ENCODE data around the gene SCP2.

SCP2 gene

GRCh38 chr1:53085405-53085804 lies 158.3 kb downstream of the SCP2 start:
- no peak for DNase-seq

- no peak for DNase-seq
Observed at GRCh38 chr1:53086491-53087070, 159.5 kb downstream of the SCP2 start.

GRCh38 chr1:53087332-53088285 lies 160.5 kb downstream of the SCP2 start:
- no peak for DNase-seq

DNA sequence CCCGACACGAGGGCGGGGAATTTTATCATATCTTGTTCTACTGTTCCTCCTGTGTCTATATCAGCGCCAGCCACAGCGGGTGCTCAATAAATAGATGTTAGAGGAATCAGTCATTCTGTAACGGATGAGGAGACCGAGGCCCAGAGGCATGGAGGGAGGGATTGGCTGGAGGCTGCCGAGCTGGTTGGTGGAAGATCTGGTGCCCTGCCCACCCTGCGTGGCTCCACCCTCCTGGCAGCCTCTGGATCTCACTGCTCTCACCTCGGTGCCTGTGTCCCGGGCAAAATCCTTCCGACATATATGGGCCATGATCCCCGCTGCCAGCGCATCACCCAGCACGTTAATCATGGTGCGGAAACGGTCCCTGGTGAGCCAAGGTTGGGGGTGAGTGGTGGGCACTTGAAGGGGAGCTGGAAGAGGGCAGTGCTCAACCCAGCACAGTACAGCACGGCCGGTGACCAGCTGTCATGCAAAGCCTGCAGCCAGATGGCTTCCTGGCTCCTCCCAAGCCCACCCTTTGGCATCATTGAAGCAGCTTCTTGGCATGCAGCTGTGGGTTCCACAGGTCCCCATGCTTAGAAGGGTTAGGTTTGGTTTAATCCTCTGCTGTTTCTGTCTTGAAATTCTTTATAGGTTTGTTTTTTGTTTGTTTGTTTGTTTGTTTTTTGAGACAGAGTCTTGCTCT lies 161.7 kb downstream of the SCP2 start:
- DNase-seq = no peak

DNA sequence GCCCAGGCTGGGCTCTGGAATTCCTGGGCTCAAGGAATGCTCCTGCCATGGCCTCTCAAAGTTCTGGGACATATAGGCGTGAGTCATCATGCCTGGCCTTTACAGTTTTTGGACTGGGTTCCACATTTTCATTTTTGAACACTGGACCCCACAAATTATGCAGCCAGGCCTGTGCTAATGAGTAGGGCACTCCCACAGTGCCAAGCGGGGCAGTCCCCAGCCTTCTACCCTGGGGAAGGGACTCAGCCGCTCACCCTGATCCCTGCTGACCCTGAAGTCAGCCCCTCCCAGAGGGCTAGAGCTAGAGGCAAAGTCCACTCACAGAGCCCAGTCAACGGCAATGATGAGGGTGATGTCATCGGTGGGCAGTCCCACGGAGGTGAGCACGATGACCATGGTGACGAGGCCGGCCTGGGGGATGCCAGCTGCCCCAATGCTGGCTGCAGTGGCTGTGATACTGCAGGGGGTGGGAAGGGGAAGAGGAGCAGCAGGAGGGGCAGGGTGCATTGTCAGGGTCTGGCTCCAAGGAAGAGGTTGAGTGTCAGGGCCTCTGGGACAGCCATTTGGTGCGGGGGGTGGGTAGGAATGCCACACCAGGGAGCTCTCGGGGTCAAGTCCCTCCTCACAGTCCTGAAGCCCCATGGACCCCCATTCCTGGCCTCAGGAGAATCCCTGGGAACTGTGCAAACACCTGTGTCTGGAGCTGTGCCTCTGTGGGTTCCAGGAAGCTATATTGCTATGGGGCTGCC lies 162.6 kb downstream of the SCP2 start:
- DNase-seq = no peak

DNA sequence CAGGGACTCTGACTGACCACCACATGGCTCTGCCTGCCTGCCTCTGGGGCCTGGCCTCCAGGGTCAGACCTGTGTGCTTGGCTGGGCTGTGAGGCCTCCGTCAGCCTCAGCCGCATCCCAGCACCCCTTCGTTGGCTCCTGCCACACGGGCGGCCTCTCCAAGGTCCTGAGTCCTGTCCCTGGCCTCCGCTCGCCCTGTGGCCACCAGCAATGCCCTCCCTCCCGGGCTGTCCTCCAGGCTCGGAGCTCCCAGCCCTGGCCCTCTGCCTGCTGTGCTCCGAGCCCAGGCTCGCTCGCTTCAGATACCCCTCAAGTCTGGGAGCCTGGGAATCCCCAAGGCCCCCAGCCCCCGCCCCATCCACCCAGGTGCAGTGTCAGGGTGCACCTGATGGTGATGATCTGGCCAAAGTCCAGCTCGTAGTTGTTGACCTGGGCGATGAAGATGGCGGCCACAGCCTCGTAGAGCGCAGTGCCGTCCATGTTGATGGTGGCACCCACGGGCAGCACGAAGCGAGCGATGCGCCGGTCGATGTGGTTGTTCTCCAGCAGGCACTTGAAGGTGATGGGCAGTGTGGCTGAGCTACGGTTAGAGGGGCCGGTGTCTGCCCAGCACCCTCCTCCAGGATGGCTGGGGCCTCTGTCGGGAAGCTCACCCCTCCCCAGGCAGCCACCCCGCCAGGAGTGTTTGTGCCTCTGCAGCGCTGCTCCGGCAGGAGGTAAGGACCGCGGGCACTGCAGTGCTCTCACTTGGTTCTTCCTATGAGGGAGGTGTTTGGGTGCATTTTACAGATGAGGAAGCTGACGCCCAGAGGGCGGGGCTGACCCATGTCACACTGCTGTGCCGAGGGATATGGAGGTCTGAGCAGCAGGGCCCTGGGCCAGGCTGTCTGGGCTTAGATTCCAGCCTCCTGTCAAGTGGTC lies 163.4 kb downstream of the SCP2 start:
- DNase-seq = no peak

DNA sequence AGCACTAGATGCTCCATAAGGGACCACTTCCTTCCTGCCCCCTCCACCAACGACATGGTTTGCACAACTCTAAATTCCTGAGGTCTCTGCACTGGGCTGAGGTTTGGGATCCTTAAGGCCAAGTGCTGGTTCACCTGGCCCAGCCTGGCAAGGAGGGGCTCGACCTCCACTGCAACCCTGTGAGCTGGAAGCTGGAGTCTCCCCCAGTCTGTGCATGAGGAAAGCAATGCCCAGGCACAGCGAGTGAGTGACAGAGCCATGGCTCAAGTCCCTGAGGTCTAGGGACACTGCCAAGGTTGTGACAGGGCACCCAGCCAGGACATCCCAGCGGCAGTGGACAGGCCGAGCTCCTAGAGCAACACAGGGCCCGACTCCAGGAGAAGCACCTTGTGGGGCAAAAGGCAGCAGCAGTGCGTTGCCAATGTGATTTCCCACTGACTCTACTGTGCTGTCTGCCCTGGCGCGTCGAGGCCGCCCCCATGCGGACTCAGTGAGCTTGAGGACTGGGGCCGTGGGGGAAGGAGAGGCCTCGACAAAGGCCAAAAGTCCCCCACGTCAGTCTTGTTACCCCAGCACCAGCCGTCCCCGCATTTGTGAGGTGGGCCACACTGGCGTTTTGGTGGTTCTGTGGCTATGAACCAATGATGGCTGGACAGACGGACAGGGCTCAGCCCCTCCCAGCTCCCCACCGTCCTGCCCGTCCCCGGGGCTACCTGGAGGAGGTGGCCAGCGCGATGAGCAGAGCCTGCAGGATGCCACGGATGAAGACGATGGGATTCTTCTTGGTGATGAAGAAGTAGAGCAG lies 165.0 kb downstream of the SCP2 start:
- no peak for DNase-seq

DNA sequence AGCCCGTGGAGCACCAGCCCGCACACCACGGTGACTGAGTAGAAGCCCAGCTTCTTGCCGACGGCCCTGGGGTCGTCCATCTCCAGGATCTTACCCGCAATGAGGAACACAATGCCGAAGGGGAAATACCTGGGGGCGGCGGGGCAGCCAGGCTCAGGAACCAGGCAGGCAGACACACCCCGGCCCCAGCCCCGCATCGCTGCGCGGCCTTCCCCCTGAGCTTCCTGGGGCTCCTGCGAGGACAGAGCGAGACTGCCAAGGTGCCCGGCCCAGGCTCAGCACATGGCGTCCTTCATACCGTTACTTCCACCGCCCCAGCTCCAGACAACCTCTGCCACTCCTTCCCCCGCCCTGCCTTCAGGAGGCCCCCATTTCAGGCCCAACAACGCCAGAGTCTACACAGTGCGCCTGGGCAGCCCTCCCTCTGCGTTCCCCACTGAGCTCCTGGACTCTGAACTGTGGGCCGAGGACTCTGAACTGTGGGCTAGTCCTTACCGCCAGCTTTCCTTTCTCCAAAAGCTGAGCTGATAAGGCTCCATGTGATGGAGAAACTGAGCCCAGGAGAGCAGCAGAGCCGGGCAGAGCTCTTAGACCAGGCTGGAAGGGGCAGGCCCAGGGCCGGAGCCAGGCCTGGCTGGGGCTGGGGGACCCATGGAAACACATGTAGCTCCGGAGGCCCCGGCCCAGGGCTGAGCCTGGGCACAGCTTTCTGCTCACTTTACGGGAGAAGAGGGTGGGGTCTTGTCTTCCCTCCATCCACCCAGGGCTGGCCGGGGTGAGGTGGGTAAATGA lies 165.8 kb downstream of the SCP2 start:
- DNase-seq = no peak

DNA sequence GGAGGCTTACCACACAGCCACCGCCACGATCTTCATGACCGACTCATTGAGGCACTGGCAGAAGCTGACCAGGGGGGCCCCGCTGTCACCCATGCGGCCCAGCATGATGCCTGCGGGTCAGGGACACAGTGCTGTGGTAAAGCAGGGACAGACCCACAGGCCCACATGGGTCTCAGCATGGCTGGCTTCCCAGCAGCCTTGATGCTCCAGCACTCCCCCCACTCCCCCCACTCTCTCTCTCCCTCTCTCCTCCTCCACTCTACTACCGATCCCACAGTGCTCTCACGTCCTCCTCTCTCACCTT lies 166.3 kb downstream of the SCP2 start:
- DNase-seq = no peak

- no peak for DNase-seq
Observed at GRCh38 chr1:53093778-53094532, 166.9 kb downstream of the SCP2 start.

- no peak for DNase-seq
Observed at GRCh38 chr1:53094533-53094919, 167.4 kb downstream of the SCP2 start.

All from activated naive CD4-positive, alpha-beta T cell (primary cell).